VCaP (cell line): Measurements from ENCODE around the gene ANHX.

ENCODE experiments used
- H3K27ac ChIP-seq: fragments of 450-650 bp; 2 replicates; pipeline ENCODE4 v1.5.1; 2017
- TF ChIP-seq, protein P1 (sequence below): fragments of 450-650 bp; conservative IDR thresholded peaks from 2 replicates; pipeline ENCODE4 v1.5.1; 2017; ENCODE audit warnings: mild to moderate bottlenecking, moderate library complexity

Gene ANHX

DNA sequence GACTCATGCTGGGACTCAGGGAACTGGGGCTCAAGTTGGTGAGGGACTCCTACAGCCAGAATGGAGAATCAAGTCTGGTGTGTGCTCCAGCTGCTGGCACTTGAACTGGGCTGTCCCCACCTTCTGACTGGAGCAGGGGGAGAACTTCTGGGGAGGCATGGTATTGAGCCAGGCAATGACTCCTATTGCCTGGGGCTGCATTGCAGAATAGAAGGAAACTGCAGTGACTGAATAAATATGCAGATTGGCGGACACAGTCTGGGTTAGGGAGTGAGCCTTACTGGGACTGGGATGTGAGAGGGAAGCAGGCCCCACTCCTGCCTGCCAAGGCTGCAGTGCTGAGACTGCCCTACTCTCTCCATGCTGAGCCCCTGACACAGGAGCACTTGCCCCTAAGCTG lies 63.2 kb downstream of the ANHX start:
- H3K27ac ChIP-seq, result no peak overlapping the region
- TF ChIP-seq, protein P1, sequence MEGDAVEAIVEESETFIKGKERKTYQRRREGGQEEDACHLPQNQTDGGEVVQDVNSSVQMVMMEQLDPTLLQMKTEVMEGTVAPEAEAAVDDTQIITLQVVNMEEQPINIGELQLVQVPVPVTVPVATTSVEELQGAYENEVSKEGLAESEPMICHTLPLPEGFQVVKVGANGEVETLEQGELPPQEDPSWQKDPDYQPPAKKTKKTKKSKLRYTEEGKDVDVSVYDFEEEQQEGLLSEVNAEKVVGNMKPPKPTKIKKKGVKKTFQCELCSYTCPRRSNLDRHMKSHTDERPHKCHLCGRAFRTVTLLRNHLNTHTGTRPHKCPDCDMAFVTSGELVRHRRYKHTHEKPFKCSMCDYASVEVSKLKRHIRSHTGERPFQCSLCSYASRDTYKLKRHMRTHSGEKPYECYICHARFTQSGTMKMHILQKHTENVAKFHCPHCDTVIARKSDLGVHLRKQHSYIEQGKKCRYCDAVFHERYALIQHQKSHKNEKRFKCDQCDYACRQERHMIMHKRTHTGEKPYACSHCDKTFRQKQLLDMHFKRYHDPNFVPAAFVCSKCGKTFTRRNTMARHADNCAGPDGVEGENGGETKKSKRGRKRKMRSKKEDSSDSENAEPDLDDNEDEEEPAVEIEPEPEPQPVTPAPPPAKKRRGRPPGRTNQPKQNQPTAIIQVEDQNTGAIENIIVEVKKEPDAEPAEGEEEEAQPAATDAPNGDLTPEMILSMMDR, result no peak
